22Rv1 (cell line): ENCODE measurements around the gene GEMIN4.

ENCODE experiments used
- CTCF ChIP-seq: fragments of 450-650 bp; IDR thresholded peaks from 2 replicates; pipeline ENCODE4 v1.5.1; 2017; ENCODE audit warnings: mild to moderate bottlenecking
- ZFX ChIP-seq: fragments of 450-650 bp; IDR thresholded peaks from 2 replicates; pipeline ENCODE4 v1.6.1; 2017; ENCODE audit warnings: antibody characterized with exemption, borderline replicate concordance

- no peak for TF ChIP-seq CTCF
- no peak for TF ChIP-seq ZFX
These were observed 1.4 kb upstream of the GEMIN4 start for GRCh38 chr17:753418-753817.
